Suprapubic skin (tissue), 4 donors: Measurements from ENCODE around the gene ZNF730. TPM values are rescaled to one million over a fixed set of nuclear protein-coding genes. Genes with fewer than 3 reads are reported as not detected.

Source experiments
- DNase-seq, 2 donors: peaks; one replicate each; pipeline ENCODE4 v3.0.0-alpha.2; 2019; ENCODE audit warnings: low spot score in 2 of 2
- H3K27ac ChIP-seq: fragments of 200-600 bp; sonication (generic); one replicate; pipeline ENCODE4 v1.5.1; 2019
- H3K27me3 ChIP-seq: fragments of 200-600 bp; sonication (generic); one replicate; pipeline ENCODE4 v1.5.1; 2019
- H3K36me3 ChIP-seq: fragments of 200-600 bp; sonication (generic); one replicate; pipeline ENCODE4 v1.5.1; 2019
- H3K4me1 ChIP-seq: fragments of 200-600 bp; sonication (generic); one replicate; pipeline ENCODE4 v1.5.1; 2019
- H3K4me3 ChIP-seq: fragments of 200-600 bp; sonication (generic); one replicate; pipeline ENCODE4 v1.5.1; 2019; ENCODE audit warnings: mild to moderate bottlenecking
- H3K9me3 ChIP-seq: fragments of 200-600 bp; sonication (generic); one replicate; pipeline ENCODE4 v1.5.1; 2019
- EP300 ChIP-seq: sonication (generic); formaldehyde crosslinking; IDR thresholded peaks from one replicate; pipeline ENCODE4 v1.6.1; 2017; ENCODE audit warnings: antibody characterized with exemption
- POLR2A ChIP-seq, 2 donors: fragments of 450-650 bp; IDR thresholded peaks; one replicate each; pipeline ENCODE4 v1.6.1; 2017; ENCODE audit warnings: antibody characterized with exemption in 2 of 2, mild to moderate bottlenecking in 2 of 2, moderate library complexity in 2 of 2
- POLR2AphosphoS5 ChIP-seq, 3 donors: sonication (generic); formaldehyde crosslinking; IDR thresholded peaks; one replicate each; pipeline ENCODE4 v1.6.1; 2017; ENCODE audit warnings: antibody characterized with exemption in 3 of 3
- WGBS: methylation state at CpG from one replicate; pipeline ENCODE4 v1.1.5; 2018; 5-methylcytosine and 5-hydroxymethylcytosine counted together
- total RNA-seq, 4 donors: library from RNA; depleted of rRNA; stranded (reverse); fragments of >200 nt; gene quantifications; one replicate each; pipeline ENCODE4 v1.1.0, GENCODE V29; 2016

ZNF730 gene
- total RNA-seq, 4 donors from 2014 or later: not detected

DNA sequence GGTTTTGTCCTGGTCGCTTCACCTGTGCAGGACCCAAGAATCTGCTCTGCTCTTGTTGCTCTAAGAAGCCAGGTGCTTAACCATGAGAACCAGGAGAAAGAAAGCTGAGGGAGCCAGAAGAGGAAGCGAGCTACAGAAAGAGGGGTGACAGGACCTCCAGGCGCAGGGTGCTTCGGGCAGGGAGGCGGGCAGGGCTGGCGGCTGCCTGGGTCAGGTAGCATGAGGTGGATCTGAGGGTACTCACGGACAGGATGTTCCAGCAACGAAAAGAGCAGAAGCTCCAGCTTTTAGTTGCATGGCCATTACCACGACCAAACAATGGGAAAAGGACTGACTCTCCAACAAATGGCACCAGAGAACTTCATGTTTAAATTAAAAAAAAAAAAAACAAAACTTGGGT is 73.5 kb downstream of the ZNF730 start:
- Histone ChIP-seq H3K36me3 (no peaks in the 10 kb centered on the region), H3K4me3 (no peak overlapping the region), H3K27me3 (no peaks in the 10 kb centered on the region), H3K27ac (no peak overlapping the region), H3K9me3 (peaks cover 16% of the 10 kb centered on the region), H3K4me1 (no peaks in the 10 kb centered on the region)
- no peak for TF ChIP-seq EP300
- no peak for TF ChIP-seq POLR2A (IDR thresholded peaks at IDR 0.05)
- no peak for TF ChIP-seq POLR2AphosphoS5 (IDR thresholded peaks at IDR 0.05)
- WGBS: 86% methylated on average over 9 of the region's 9 CpGs
- no peak for DNase-seq

Other genes starting within 250 kb of the ZNF730 start
- gene ZNF728, start 113.8 kb upstream of the ZNF730 start, total RNA-seq: 1 to 10 TPM in 1 of 4 donors, under 1 TPM in 1, not detected in 2; 0.30 to 1.3 TPM
- gene ZNF724, start 133.4 kb downstream of the ZNF730 start, total RNA-seq: 1 to 10 TPM; 2.3 to 3.9 (median 3.3) TPM